Cortex of kidney (tissue), 1 donor: Measurements from ENCODE around the gene LRBA.
"Not testable (repeated sequence)": the region's sequence is repeated elsewhere in the genome, so short reads cannot be mapped to it uniquely, and the experiment has no call there.

Source experiments
- DNase-seq: peaks from one replicate; lab custom pipeline; 2025; lab: John Stamatoyannopoulos, UW

The LRBA gene

GRCh38 chr4:151014521-151015458 lies at the start of gene LRBA:
Gene LRBA (minus strand): TSS chr4:151015284. CDS start chr4:151014642, 642 bp downstream.
- no peak for DNase-seq

- DNase-seq: not testable (repeated sequence)
Observed at GRCh38 chr4:151063143-151063542, 48.1 kb upstream of the LRBA start.

- DNase-seq: no peak
Observed at GRCh38 chr4:151055539-151055938, 40.5 kb upstream of the LRBA start.

- no peak for DNase-seq
Observed at GRCh38 chr4:151052785-151053184, 37.7 kb upstream of the LRBA start.

- DNase-seq: no peak
Observed at GRCh38 chr4:151049430-151049884, 34.4 kb upstream of the LRBA start.

- DNase-seq: no peak
Observed at GRCh38 chr4:151048913-151049312, 33.8 kb upstream of the LRBA start.

- DNase-seq: no peak
Observed at GRCh38 chr4:151046609-151047008, 31.5 kb upstream of the LRBA start.

GRCh38 chr4:151045907-151046306 lies 30.8 kb upstream of the LRBA start:
- no peak for DNase-seq

GRCh38 chr4:151043803-151044515 lies 28.9 kb upstream of the LRBA start:
- DNase-seq: no peak

- no peak for DNase-seq
Observed at GRCh38 chr4:151039733-151040132, 24.6 kb upstream of the LRBA start.

GRCh38 chr4:151038452-151039157 lies 23.5 kb upstream of the LRBA start:
- DNase-seq: no peak

- DNase-seq: no peak
Observed at GRCh38 chr4:151035911-151036310, 20.8 kb upstream of the LRBA start.

- no peak for DNase-seq
Observed at GRCh38 chr4:151035328-151035727, 20.2 kb upstream of the LRBA start.

- no peak for DNase-seq
Observed at GRCh38 chr4:151034829-151035228, 19.7 kb upstream of the LRBA start.

GRCh38 chr4:151031831-151032605 lies 16.9 kb upstream of the LRBA start:
- DNase-seq: no peak

- no peak for DNase-seq
Observed at GRCh38 chr4:151029537-151029936, 14.5 kb upstream of the LRBA start.

GRCh38 chr4:151029006-151029405 lies 13.9 kb upstream of the LRBA start:
- not testable (repeated sequence) for DNase-seq

- no peak for DNase-seq
Observed at GRCh38 chr4:151025759-151026158, 10.7 kb upstream of the LRBA start.

GRCh38 chr4:151022586-151022985 lies 7.5 kb upstream of the LRBA start:
- no peak for DNase-seq

GRCh38 chr4:151021637-151022334 lies 6.7 kb upstream of the LRBA start:
- DNase-seq: no peak
